GM23338 (cell line): ENCODE measurements around the gene CES4A. TPM values are rescaled to one million over a fixed set of nuclear protein-coding genes. Genes with fewer than 3 reads are reported as not detected.

Experiments
- ATAC-seq: fragments of 200-7000 bp; cut with Tn5 transposase; 3 replicates; pipeline ENCODE4 v1.9.1; 2020
- DNase-seq: peaks from one replicate; pipeline ENCODE4 v3.0.0-alpha.2; 2015; ENCODE audit warnings: low spot score
- H2AFZ ChIP-seq: fragments of 200-600 bp; sonication (generic); 2 replicates; pipeline ENCODE4 v1.8.0; 2016; ENCODE audit warnings: antibody characterized with exemption, mild to moderate bottlenecking, moderate library complexity
- H3F3A ChIP-seq: fragments of 200-600 bp; sonication (generic); replicated peaks from 2 replicates; pipeline ENCODE4 v1.8.0; 2017; ENCODE audit warnings: antibody characterized with exemption, mixed run types, low read depth
- H3K27ac ChIP-seq: fragments of 200-600 bp; sonication (generic); 2 replicates; pipeline ENCODE4 v1.6.1; 2016; ENCODE audit warnings: low read depth
- H3K27me3 ChIP-seq: fragments of 200-600 bp; sonication (generic); 2 replicates; pipeline ENCODE4 v1.8.0; 2016; ENCODE audit warnings: mild to moderate bottlenecking, mixed run types, moderate library complexity; ENCODE audit not compliant: insufficient read depth
- H3K36me3 ChIP-seq: fragments of 200-600 bp; sonication (generic); 2 replicates; pipeline ENCODE4 v1.8.0; 2016; ENCODE audit warnings: mild to moderate bottlenecking; ENCODE audit not compliant: insufficient read depth
- H3K4me1 ChIP-seq: fragments of 200-600 bp; sonication (generic); 2 replicates; pipeline ENCODE4 v1.8.0; 2016; ENCODE audit warnings: mild to moderate bottlenecking, moderate library complexity; ENCODE audit not compliant: insufficient read depth
- H3K4me2 ChIP-seq: fragments of 200-600 bp; sonication (generic); 2 replicates; pipeline ENCODE4 v1.7.1; 2017; ENCODE audit warnings: mixed run types
- H3K4me3 ChIP-seq: fragments of 200-600 bp; sonication (generic); 2 replicates; pipeline ENCODE4 v1.6.1; 2016; ENCODE audit warnings: mixed run types
- H3K79me2 ChIP-seq: fragments of 200-600 bp; sonication (generic); replicated peaks from 2 replicates; pipeline ENCODE4 v1.8.0; 2017; ENCODE audit warnings: mild to moderate bottlenecking; ENCODE audit not compliant: insufficient read depth
- H3K9me2 ChIP-seq: fragments of 200-600 bp; sonication (generic); 2 replicates; pipeline ENCODE4 v1.8.0; 2017; ENCODE audit not compliant: insufficient read depth
- H4K20me1 ChIP-seq: fragments of 200-600 bp; sonication (generic); replicated peaks from 2 replicates; pipeline ENCODE4 v1.8.0; 2017; ENCODE audit warnings: mild to moderate bottlenecking; ENCODE audit not compliant: insufficient read depth
- H3K27ac Mint-ChIP-seq: 2 replicates; pipeline ENCODE4 v1.8.0; 2020; ENCODE audit warnings: inconsistent platforms, mild to moderate bottlenecking, moderate library complexity, mixed read lengths
- H3K27me3 Mint-ChIP-seq: 3 replicates; pipeline ENCODE4 v1.8.0; 2022; ENCODE audit warnings: low read depth, mild to moderate bottlenecking, moderate library complexity, mixed read lengths, inconsistent platforms; ENCODE audit not compliant: insufficient read depth, poor library complexity
- H3K36me3 Mint-ChIP-seq: 3 replicates; pipeline ENCODE4 v1.8.0; 2021; ENCODE audit warnings: low read depth, mild to moderate bottlenecking, inconsistent platforms, moderate library complexity, mixed read lengths
- H3K4me1 Mint-ChIP-seq: 3 replicates; pipeline ENCODE4 v1.8.0; 2020; ENCODE audit warnings: mild to moderate bottlenecking, inconsistent platforms, mixed read lengths
- H3K4me3 Mint-ChIP-seq: 3 replicates; pipeline ENCODE4 v1.8.0; 2021; ENCODE audit warnings: moderate library complexity, mild to moderate bottlenecking, inconsistent platforms, mixed read lengths
- H3K9me3 Mint-ChIP-seq: 3 replicates; pipeline ENCODE4 v1.8.0; 2020; ENCODE audit warnings: moderate library complexity, mild to moderate bottlenecking, inconsistent platforms, mixed read lengths
- CREB1 ChIP-seq: fragments of 250-450 bp; sonication (Bioruptor Pico); IDR thresholded peaks from 2 replicates; pipeline ENCODE4 v1.5.0; 2020; ENCODE audit warnings: low read depth, mild to moderate bottlenecking, moderate library complexity
- CTCF ChIP-seq, 2 experiments: fragments of 200-600 bp in 1 of 2; sonication (generic) in 1 of 2; conservative IDR thresholded peaks; 2 replicates each; pipeline versions ENCODE4 v1.5.1 to v1.6.1; 2016 to 2017; ENCODE audit warnings: antibody characterized with exemption in 2 of 2, low read depth in 2 of 2, mild to moderate bottlenecking in 2 of 2, moderate library complexity in 1 of 2
- EZH2 ChIP-seq: fragments of 200-600 bp; sonication (generic); IDR thresholded peaks from one replicate; pipeline ENCODE4 v1.8.0; 2017; ENCODE audit warnings: antibody characterized with exemption, mild to moderate bottlenecking, low read depth; ENCODE audit not compliant: unreplicated experiment
- EZH2phosphoT487 ChIP-seq: fragments of 200-600 bp; sonication (generic); IDR thresholded peaks from one replicate; pipeline ENCODE4 v1.8.1; 2018; ENCODE audit warnings: antibody characterized with exemption; ENCODE audit not compliant: unreplicated experiment
- JUNB ChIP-seq: IDR thresholded peaks from one replicate; pipeline ENCODE4 v1.6.1; 2016; ENCODE audit warnings: antibody characterized with exemption; ENCODE audit not compliant: unreplicated experiment
- NANOG ChIP-seq: IDR thresholded peaks from 2 replicates; pipeline ENCODE4 v1.6.1; 2016; ENCODE audit warnings: antibody characterized with exemption, borderline replicate concordance
- POLR2AphosphoS5 ChIP-seq: IDR thresholded peaks from 2 replicates; pipeline ENCODE4 v1.6.1; 2016; ENCODE audit warnings: antibody characterized with exemption, low read depth
- STAT1 ChIP-seq: IDR thresholded peaks from one replicate; pipeline ENCODE4 v1.6.1; 2016; ENCODE audit warnings: antibody characterized with exemption; ENCODE audit not compliant: unreplicated experiment
- ZNF114 ChIP-seq: fragments of 250-450 bp; sonication (Bioruptor Pico); IDR thresholded peaks from 2 replicates; pipeline ENCODE4 v1.5.0; 2020; ENCODE audit warnings: mild to moderate bottlenecking, moderate library complexity
- ZNF331 ChIP-seq: fragments of 250-450 bp; sonication (Bioruptor Pico); IDR thresholded peaks from 2 replicates; pipeline ENCODE4 v1.5.0; 2020; ENCODE audit warnings: low read depth, mild to moderate bottlenecking, moderate library complexity
- polyA plus RNA-seq: library from polyadenylated mRNA; unstranded; fragments of >200 nt; fragmentation: Nextera tagmentation; extraction: Ambion mirVana; gene quantifications from 2 replicates; pipeline ENCODE4 v1.2.1, GENCODE V29; 2016
- total RNA-seq: library from RNA; depleted of rRNA; stranded (reverse); fragments of >200 nt; shearing (Covaris generic); gene quantifications from 2 replicates; pipeline ENCODE4 v1.2.3, GENCODE V29; 2014
- TF ChIP-seq, protein P1 (sequence below): IDR thresholded peaks from one replicate; pipeline ENCODE4 v1.6.1; 2018; ENCODE audit warnings: antibody characterized with exemption; ENCODE audit not compliant: unreplicated experiment
- TF ChIP-seq, protein P2 (sequence below): fragments of 250-450 bp; sonication (Bioruptor Pico); IDR thresholded peaks from 2 replicates; pipeline ENCODE4 v1.5.0; 2020; ENCODE audit warnings: mild to moderate bottlenecking, moderate library complexity
- TF ChIP-seq, protein P3 (sequence below): IDR thresholded peaks from 2 replicates; pipeline ENCODE4 v1.6.1; 2016; ENCODE audit warnings: antibody characterized with exemption

CES4A gene
- total and polyA plus RNA-seq, 2 experiments from 2014 or later, result 0.10 to 0.42 TPM

DNA sequence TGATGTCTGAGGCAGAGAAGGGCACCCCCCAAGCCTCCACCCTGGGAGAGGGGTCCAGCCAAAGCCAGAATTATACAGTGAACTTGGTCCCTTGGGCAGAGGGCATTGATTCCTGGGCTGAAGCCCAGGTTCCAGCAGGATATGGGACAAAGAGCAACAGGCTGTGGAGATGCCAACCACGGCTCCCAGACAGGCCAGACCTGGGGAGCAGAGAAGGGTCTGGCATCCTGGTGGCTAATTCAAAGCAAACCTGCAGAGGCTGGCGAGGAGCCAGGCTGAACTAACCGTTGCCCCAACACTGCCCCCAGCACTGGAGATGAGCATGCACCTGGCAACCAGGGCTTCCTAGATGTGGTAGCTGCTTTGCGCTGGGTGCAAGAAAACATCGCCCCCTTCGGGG, 24.3 kb upstream of the CES4A start:
- no peak overlapping the region for H2AFZ ChIP-seq
- H3K4me1 ChIP-seq, result no peaks in the 10 kb centered on the region
- H3K36me3 ChIP-seq, result no peaks in the 10 kb centered on the region
- no peaks in the 10 kb centered on the region for H3F3A ChIP-seq
- H3K27ac ChIP-seq, result no peak overlapping the region
- TF ChIP-seq ZNF331 (no peak), CTCF (conservative IDR thresholded peaks at IDR 0.05; ENCODE audit: low read depth in 2 of 2) (no peak), NANOG (no peak), EZH2phosphoT487 (no peak), JUNB (no peak), POLR2AphosphoS5 (no peak), ZNF114 (CRISPR knock-in tag) (no peak), EZH2 (no peak), CREB1 (CRISPR knock-in tag) (no peak), STAT1 (no peak)
- TF ChIP-seq, protein P1, sequence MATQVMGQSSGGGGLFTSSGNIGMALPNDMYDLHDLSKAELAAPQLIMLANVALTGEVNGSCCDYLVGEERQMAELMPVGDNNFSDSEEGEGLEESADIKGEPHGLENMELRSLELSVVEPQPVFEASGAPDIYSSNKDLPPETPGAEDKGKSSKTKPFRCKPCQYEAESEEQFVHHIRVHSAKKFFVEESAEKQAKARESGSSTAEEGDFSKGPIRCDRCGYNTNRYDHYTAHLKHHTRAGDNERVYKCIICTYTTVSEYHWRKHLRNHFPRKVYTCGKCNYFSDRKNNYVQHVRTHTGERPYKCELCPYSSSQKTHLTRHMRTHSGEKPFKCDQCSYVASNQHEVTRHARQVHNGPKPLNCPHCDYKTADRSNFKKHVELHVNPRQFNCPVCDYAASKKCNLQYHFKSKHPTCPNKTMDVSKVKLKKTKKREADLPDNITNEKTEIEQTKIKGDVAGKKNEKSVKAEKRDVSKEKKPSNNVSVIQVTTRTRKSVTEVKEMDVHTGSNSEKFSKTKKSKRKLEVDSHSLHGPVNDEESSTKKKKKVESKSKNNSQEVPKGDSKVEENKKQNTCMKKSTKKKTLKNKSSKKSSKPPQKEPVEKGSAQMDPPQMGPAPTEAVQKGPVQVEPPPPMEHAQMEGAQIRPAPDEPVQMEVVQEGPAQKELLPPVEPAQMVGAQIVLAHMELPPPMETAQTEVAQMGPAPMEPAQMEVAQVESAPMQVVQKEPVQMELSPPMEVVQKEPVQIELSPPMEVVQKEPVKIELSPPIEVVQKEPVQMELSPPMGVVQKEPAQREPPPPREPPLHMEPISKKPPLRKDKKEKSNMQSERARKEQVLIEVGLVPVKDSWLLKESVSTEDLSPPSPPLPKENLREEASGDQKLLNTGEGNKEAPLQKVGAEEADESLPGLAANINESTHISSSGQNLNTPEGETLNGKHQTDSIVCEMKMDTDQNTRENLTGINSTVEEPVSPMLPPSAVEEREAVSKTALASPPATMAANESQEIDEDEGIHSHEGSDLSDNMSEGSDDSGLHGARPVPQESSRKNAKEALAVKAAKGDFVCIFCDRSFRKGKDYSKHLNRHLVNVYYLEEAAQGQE, result no peak
- TF ChIP-seq, protein P2, sequence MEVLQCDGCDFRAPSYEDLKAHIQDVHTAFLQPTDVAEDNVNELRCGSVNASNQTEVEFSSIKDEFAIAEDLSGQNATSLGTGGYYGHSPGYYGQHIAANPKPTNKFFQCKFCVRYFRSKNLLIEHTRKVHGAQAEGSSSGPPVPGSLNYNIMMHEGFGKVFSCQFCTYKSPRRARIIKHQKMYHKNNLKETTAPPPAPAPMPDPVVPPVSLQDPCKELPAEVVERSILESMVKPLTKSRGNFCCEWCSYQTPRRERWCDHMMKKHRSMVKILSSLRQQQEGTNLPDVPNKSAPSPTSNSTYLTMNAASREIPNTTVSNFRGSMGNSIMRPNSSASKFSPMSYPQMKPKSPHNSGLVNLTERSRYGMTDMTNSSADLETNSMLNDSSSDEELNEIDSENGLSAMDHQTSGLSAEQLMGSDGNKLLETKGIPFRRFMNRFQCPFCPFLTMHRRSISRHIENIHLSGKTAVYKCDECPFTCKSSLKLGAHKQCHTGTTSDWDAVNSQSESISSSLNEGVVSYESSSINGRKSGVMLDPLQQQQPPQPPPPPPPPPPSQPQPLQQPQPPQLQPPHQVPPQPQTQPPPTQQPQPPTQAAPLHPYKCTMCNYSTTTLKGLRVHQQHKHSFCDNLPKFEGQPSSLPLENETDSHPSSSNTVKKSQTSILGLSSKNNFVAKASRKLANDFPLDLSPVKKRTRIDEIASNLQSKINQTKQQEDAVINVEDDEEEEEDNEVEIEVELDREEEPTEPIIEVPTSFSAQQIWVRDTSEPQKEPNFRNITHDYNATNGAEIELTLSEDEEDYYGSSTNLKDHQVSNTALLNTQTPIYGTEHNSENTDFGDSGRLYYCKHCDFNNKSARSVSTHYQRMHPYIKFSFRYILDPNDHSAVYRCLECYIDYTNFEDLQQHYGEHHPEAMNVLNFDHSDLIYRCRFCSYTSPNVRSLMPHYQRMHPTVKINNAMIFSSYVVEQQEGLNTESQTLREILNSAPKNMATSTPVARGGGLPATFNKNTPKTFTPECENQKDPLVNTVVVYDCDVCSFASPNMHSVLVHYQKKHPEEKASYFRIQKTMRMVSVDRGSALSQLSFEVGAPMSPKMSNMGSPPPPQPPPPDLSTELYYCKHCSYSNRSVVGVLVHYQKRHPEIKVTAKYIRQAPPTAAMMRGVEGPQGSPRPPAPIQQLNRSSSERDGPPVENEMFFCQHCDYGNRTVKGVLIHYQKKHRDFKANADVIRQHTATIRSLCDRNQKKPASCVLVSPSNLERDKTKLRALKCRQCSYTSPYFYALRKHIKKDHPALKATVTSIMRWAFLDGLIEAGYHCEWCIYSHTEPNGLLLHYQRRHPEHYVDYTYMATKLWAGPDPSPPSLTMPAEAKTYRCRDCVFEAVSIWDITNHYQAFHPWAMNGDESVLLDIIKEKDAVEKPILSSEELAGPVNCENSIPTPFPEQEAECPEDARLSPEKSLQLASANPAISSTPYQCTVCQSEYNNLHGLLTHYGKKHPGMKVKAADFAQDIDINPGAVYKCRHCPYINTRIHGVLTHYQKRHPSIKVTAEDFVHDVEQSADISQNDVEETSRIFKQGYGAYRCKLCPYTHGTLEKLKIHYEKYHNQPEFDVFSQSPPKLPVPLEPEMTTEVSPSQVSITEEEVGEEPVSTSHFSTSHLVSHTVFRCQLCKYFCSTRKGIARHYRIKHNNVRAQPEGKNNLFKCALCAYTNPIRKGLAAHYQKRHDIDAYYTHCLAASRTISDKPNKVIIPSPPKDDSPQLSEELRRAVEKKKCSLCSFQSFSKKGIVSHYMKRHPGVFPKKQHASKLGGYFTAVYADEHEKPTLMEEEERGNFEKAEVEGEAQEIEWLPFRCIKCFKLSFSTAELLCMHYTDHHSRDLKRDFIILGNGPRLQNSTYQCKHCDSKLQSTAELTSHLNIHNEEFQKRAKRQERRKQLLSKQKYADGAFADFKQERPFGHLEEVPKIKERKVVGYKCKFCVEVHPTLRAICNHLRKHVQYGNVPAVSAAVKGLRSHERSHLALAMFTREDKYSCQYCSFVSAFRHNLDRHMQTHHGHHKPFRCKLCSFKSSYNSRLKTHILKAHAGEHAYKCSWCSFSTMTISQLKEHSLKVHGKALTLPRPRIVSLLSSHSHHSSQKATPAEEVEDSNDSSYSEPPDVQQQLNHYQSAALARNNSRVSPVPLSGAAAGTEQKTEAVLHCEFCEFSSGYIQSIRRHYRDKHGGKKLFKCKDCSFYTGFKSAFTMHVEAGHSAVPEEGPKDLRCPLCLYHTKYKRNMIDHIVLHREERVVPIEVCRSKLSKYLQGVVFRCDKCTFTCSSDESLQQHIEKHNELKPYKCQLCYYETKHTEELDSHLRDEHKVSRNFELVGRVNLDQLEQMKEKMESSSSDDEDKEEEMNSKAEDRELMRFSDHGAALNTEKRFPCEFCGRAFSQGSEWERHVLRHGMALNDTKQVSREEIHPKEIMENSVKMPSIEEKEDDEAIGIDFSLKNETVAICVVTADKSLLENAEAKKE (CRISPR knock-in tag), result no peak
- TF ChIP-seq, protein P3, sequence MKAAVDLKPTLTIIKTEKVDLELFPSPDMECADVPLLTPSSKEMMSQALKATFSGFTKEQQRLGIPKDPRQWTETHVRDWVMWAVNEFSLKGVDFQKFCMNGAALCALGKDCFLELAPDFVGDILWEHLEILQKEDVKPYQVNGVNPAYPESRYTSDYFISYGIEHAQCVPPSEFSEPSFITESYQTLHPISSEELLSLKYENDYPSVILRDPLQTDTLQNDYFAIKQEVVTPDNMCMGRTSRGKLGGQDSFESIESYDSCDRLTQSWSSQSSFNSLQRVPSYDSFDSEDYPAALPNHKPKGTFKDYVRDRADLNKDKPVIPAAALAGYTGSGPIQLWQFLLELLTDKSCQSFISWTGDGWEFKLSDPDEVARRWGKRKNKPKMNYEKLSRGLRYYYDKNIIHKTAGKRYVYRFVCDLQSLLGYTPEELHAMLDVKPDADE, result no peak
- H3K9me2 ChIP-seq, result no peaks in the 10 kb centered on the region
- no peak overlapping the region for H3K4me2 ChIP-seq
- no peak for DNase-seq
- Mint-ChIP-seq H3K36me3 (no peaks in the 10 kb centered on the region), H3K27me3 (peaks cover 5% of the 10 kb centered on the region), H3K27ac (no peak overlapping the region), H3K9me3 (peaks cover 4% of the 10 kb centered on the region; the same call in 1 of the 3 replicates), H3K4me1 (peaks cover 10% of the 10 kb centered on the region), H3K4me3 (no peak overlapping the region)
- no peaks in the 10 kb centered on the region for H3K27me3 ChIP-seq
- H4K20me1 ChIP-seq, result no peaks in the 10 kb centered on the region; the same call in 1 of the 2 replicates
- no peak for ATAC-seq
- H3K79me2 ChIP-seq, result no peaks in the 10 kb centered on the region
- no peak overlapping the region for H3K4me3 ChIP-seq
